Tongue (tissue), 2 donors: ENCODE measurements around the gene SLC45A3. TPM values are rescaled to one million over a fixed set of nuclear protein-coding genes. Genes with fewer than 3 reads are reported as not detected.

Source experiments
- DNase-seq: peaks from one replicate; pipeline ENCODE4 v3.0.0-alpha.2; 2015
- total RNA-seq: library from RNA; depleted of rRNA; stranded (reverse); fragments of >200 nt; gene quantifications from one replicate; pipeline ENCODE4 v1.2.3, GENCODE V29; 2014

Gene SLC45A3
- total RNA-seq, 1 donor from 2014 or later, result 4.2 TPM

GRCh38 chr1:205700865-205701401, 20.6 kb upstream of the SLC45A3 start:
- peak; percentile 89 for DNase-seq

- no peak for DNase-seq
Measured at GRCh38 chr1:205699416-205699815, 19.1 kb upstream of the SLC45A3 start.

DNA sequence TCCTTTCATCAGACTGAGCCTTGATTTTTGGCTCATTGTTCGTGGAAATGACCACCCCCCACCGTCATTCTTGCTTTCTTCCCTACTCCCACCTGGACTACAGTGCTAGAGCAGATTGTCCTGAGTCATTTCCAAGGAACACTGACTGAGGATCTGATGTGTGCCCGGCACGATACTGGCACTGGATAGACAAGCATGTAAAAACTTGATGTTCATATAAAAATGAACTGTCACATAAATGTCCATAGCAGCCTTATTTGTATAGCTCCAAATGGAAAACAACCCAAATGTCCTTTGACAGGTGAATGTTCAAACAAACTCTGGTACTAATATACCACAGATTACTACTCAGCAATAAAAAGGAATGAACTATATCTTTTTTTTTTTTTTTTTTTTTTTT, 18.6 kb upstream of the SLC45A3 start:
- DNase-seq, result no peak

GRCh38 chr1:205693421-205693991, 13.2 kb upstream of the SLC45A3 start:
- no peak for DNase-seq

- DNase-seq, result no peak
Measured at GRCh38 chr1:205692423-205692822, 12.1 kb upstream of the SLC45A3 start.

- DNase-seq, result no peak
Measured at GRCh38 chr1:205690122-205690756, 9.9 kb upstream of the SLC45A3 start.

DNA sequence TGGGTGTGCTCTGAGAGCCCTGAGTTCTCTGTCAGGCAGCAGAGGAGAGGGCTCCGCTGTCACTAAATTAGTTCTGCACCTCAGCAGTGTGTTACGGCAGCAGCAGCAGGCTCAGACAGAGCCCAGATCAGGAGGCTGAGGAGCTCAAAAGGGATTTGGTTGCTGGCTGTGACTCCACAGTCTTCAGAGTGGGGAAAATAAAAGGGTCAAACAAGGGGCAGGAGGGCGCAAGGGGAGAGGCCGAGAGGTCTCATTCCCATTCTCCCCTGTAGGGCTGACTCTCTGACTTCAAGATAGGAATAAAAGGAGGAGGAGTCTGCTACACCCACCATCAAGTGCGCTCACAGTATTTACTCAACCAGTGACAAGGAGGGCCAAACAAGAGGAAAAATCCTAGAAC, 9.2 kb upstream of the SLC45A3 start:
- DNase-seq, result peak; percentile 41

DNA sequence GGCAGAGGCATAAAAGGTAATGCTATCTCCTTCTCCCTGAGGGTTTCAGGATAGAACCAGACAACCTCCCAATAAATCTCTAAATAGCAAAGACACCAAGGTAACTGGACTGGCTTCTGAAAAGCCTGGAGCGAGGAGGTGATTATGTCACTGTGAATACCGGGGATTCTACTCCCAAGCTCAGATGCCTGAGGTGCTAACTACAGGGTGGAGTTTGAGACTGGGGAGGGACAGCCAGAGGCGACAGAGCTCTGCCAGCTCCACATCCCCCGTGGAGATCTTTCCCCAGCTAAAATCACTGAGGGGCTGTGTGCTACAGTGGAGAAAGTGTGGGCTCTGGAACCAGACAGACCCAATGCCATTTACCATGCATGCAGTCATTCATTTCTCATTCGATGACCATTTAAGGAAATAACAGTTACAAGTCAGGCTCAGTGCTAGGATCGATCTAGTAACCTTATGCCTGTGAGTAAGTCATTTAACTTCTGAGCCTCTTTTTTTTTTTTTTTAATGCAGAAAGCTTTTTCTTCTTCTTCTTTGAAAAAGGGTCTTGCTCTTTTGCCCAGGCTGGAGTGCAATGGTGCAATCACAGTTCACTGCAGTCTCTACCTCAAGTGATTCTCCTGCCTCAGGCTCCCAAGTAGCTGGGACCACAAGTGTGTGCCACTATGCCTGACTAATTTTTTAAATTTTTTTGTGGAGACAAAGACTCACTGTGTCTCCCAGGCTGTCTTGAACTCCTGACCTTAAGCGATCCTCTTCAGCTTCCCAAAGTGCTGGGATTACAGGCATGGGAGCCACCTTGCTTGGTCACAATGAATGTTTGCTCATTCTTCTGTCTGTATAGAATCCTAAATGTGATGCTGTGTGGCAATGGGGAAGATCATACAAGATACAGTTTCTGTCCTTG, 8.1 kb upstream of the SLC45A3 start:
- no peak for DNase-seq

DNA sequence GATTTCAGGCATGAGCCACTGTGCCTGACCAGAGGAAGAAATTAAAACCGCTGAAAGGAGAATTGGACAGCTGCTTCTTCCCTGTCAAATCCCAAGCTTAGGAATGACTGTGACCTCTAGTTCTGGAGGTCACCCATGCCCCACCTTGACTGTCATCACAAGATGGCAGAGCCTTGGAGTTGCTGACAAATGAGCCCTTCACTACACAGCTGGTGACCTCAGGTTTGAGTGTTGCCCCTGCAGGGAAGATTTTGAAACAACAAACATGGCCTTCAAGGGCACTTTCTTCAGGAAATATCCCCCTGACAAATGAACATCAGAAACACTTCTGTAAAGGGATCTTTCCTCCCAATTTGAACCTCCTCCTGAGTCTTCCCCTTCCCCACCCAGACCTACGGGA, 6.9 kb upstream of the SLC45A3 start:
- no peak for DNase-seq

GRCh38 chr1:205681364-205681763, 1.1 kb upstream of the SLC45A3 start:
- no peak for DNase-seq

DNA sequence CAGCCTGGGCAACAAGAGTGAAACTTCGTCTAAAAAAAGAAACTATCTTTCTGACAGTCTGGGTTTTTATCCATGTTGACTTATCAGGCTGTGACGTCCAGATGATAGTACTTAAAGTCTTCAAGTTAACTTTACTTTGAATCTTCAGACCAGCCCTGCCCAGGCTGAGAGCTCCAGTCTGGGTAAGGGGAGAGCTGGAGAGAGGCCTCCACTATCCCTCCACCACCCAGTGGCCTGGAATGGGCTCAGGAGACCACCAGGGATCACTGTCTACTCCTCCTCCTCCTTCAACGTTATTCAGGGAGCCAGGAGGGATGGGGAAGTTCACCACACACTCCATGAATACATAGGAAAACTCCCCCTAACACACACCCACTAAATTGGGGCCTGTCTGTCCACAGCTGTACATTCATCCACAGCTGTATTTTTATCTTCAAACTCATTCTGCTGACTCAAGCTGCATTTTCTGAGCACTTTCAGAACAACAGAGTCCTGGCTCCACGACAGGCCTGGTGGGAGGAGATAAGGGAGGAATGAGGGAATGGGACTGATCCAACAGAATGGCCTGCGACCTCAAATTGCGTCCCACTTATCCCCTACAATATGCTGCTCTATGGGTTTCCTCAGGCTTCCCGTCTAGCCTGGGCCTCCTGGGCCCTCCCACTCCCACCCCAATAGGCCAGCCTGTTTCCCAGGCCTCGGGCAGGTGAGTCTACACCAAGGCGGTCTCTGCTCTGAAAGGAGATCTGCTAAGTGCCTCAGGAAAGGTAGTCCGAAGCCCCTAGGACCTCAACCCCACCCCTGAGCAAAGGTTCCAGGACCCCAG, 1.8 kb downstream of the SLC45A3 start:
- no peak for DNase-seq

DNA sequence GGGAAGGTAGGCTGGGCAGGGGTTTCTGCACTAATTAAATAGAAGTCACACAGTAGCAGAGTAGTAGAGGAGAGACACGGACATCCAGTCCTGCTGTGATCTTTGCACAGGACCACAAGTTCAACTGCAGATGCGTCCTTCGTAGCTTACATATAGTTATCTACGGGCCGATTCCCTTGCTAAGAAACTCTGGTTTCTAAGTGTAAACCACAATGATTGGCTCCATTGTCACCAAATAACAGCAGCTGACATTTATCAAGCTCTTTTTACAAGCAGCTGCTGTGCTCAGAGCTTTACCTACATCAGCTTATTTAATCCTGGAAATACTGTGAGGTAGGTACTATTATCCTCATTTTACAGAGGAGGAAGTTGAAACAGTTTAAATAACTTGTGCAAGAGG, 3.1 kb downstream of the SLC45A3 start:
- DNase-seq, result no peak

DNA sequence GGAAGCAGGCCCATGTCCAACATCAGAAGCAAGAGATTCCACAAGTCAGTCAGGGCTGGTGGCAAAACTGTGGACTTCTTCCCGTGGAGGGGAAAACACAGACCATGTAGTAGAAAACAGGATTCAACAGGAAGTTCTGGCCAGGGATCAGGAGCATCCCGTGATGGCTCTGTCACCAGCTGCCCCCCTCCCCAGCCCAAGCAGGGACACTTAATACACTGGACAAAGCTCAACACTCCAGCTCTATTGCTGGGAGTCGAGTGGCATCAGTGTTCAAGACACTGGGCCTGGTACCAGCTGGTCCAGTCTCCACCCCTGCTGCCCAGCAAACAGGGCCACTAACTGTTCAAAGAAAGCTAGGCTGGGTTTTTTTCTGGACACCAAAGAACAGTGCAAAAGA, 3.7 kb downstream of the SLC45A3 start:
- DNase-seq, result no peak

GRCh38 chr1:205676002-205676401, 4.3 kb downstream of the SLC45A3 start:
- DNase-seq, result no peak

DNA sequence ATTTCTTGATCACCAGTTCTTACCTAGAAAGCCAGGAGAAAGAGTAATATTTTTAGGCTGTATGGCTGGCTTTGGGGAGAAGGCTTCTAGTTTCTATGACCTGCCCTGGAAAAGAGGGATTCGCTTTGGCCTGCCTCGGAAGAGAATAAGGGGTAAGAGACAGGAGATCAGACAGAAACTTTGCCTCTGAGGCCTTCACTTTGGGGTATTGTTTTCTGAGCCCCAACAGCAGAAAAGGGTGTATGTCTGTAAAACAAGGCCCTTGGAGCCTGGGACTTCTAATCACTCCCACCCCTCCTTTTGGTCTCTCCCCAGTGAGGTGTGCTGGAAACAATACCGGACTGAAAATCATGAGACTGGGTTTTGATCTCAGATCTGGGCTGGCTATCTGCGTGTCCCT, 5.1 kb downstream of the SLC45A3 start:
- no peak for DNase-seq

- no peak for DNase-seq
Measured at GRCh38 chr1:205672970-205673369, 7.3 kb downstream of the SLC45A3 start.

GRCh38 chr1:205672395-205672889, 7.9 kb downstream of the SLC45A3 start:
- no peak for DNase-seq

- peak; percentile 60 for DNase-seq
Measured at GRCh38 chr1:205670611-205671430, 9.5 kb downstream of the SLC45A3 start.

DNA sequence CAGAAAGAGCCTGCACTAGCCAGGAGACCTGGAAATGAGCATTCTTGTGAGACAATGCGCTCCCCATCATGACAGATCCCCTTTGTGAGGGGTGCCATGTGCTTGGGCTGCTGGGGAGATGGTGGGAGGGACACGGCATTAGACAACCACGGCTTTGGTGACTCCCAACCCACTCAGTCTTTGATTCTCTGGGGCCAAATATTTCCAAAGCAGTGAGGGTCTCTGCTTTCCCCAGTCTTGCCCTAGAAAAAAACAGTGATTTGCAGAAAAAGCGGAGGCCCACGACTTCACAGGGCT, 10.2 kb downstream of the SLC45A3 start:
- DNase-seq, result no peak

DNA sequence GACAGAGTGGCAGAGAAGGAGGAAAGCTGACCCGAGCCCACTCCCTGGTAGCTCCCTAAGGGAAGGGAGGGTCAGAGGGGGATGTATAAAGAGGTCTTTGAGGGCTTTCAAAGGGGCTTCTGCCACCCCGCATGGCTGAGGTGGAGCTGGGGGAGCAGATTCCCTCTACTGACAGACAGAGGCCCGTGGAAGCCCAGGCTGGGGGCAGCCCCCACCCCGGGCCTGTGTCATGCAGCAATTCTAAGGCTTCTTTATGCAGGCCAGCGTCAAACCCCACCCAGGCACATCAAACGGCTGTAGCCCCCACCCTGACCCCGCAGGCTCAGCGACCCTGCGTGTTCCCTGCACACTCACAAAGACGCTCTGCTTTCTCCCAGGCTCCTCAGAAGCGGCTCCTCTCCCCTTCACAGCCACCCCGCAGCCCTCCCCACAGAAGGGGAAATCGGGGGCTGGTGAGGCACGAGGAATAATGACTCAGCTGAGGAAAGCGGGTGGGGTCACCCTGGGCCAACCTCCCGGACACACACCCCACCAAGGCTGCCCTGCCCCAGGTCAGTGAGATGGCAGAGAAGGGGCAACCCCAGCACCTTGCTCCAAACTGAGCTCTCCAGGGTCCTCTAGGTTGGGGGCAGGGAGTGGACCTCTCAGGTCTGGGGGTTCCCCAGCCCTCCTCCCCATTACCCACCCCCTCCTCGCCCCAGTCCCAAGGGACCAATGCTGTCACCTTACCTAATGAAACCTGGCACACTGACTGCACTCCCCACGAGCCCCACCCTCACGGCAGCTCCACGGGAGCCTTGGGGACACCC, 10.8 kb downstream of the SLC45A3 start:
- no peak for DNase-seq
